NCI-H146 treated with DMSO at 0.1 percent for 48 hours (cell line): ENCODE results near the gene SRCIN1.

Source experiments
- DNase-seq: peaks from one replicate; lab custom pipeline; 2025; ENCODE audit not compliant: unreplicated experiment; lab: John Stamatoyannopoulos, UW

SRCIN1 gene

GRCh38 chr17:38564254-38564837 lies 41.4 kb downstream of the SRCIN1 start:
- no peak for DNase-seq

GRCh38 chr17:38563362-38564253 lies 42.1 kb downstream of the SRCIN1 start:
- DNase-seq, result no peak

GRCh38 chr17:38562903-38563302 lies 42.8 kb downstream of the SRCIN1 start:
- DNase-seq, result no peak

- DNase-seq, result no peak
Observed at GRCh38 chr17:38562215-38562569, 43.6 kb downstream of the SRCIN1 start.

- no peak for DNase-seq
Observed at GRCh38 chr17:38561416-38562214, 44.1 kb downstream of the SRCIN1 start.

GRCh38 chr17:38560503-38561318 lies 45.0 kb downstream of the SRCIN1 start:
- no peak for DNase-seq

GRCh38 chr17:38559880-38560230 lies 45.9 kb downstream of the SRCIN1 start:
- no peak for DNase-seq

- peak; percentile 91 for DNase-seq
Observed at GRCh38 chr17:38559051-38559879, 46.5 kb downstream of the SRCIN1 start.

GRCh38 chr17:38558728-38559050 lies 47.1 kb downstream of the SRCIN1 start:
- no peak for DNase-seq

GRCh38 chr17:38557836-38558727 lies 47.7 kb downstream of the SRCIN1 start:
- peak; percentile 92 for DNase-seq

- DNase-seq, result no peak
Observed at GRCh38 chr17:38557396-38557795, 48.4 kb downstream of the SRCIN1 start.

- no peak for DNase-seq
Observed at GRCh38 chr17:38556239-38556638, 49.5 kb downstream of the SRCIN1 start.

- peak; percentile 22 for DNase-seq
Observed at GRCh38 chr17:38554430-38555350, 51.1 kb downstream of the SRCIN1 start.

- DNase-seq, result no peak
Observed at GRCh38 chr17:38552343-38552742, 53.4 kb downstream of the SRCIN1 start.

- no peak for DNase-seq
Observed at GRCh38 chr17:38551121-38551520, 54.6 kb downstream of the SRCIN1 start.

GRCh38 chr17:38550661-38551060 lies 55.1 kb downstream of the SRCIN1 start:
- DNase-seq, result no peak

- no peak for DNase-seq
Observed at GRCh38 chr17:38549285-38549684, 56.5 kb downstream of the SRCIN1 start.

- no peak for DNase-seq
Observed at GRCh38 chr17:38547444-38547843, 58.3 kb downstream of the SRCIN1 start.
